Thoracic aorta (tissue), 2 donors: ENCODE data around the gene EIF3F. TPM values are rescaled to one million over a fixed set of nuclear protein-coding genes. Genes with fewer than 3 reads are reported as not detected.

Experiments
- ATAC-seq: fragments of 150-250 bp; one replicate; pipeline ENCODE4 v1.8.0; 2017; ENCODE audit warnings: low read depth; ENCODE audit not compliant: insufficient number of reproducible peaks, low FRiP score
- DNase-seq: peaks from one replicate; pipeline ENCODE4 v3.0.0-alpha.2; 2020; ENCODE audit warnings: low spot score
- H3K27ac ChIP-seq, 2 donors: fragments of 200-600 bp; sonication (generic); 1 replicate in 1 of 2; 2 replicates in 1 of 2; pipeline ENCODE4 v1.5.1; 2016; ENCODE audit warnings: mild to moderate bottlenecking in 2 of 2, moderate library complexity in 2 of 2
- H3K27me3 ChIP-seq: fragments of 200-600 bp; sonication (generic); replicated peaks from 2 replicates; pipeline ENCODE4 v1.6.0; 2016; ENCODE audit warnings: mild to moderate bottlenecking; ENCODE audit not compliant: insufficient read depth
- H3K36me3 ChIP-seq: fragments of 200-600 bp; sonication (generic); one replicate; pipeline ENCODE4 v1.5.1; 2016
- H3K4me1 ChIP-seq, 2 donors: fragments of 200-600 bp; sonication (generic); 1 replicate in 1 of 2; 2 replicates in 1 of 2; pipeline versions ENCODE4 v1.5.1 to v1.6.0; 2016; ENCODE audit warnings: low read depth in 2 of 2, mild to moderate bottlenecking in 1 of 2; ENCODE audit not compliant: control insufficient read depth in 1 of 2
- H3K4me3 ChIP-seq: fragments of 200-600 bp; sonication (generic); 2 replicates; pipeline ENCODE4 v1.5.1; 2016; ENCODE audit warnings: mild to moderate bottlenecking
- H3K9me3 ChIP-seq: fragments of 200-600 bp; sonication (generic); 2 replicates; pipeline ENCODE4 v1.5.1; 2016
- CTCF ChIP-seq: fragments of 200-600 bp; sonication (generic); IDR thresholded peaks from one replicate; pipeline ENCODE4 v1.5.1; 2019; ENCODE audit warnings: antibody characterized with exemption
- total RNA-seq, 2 donors: library from RNA; depleted of rRNA; stranded (reverse); fragments of >200 nt; gene quantifications; one replicate each; pipeline versions ENCODE4 v1.1.0 to v1.2.3, GENCODE V29; 2016

The EIF3F gene
- total RNA-seq, 2 donors from 2014 or later: 125 to 166 TPM

DNA sequence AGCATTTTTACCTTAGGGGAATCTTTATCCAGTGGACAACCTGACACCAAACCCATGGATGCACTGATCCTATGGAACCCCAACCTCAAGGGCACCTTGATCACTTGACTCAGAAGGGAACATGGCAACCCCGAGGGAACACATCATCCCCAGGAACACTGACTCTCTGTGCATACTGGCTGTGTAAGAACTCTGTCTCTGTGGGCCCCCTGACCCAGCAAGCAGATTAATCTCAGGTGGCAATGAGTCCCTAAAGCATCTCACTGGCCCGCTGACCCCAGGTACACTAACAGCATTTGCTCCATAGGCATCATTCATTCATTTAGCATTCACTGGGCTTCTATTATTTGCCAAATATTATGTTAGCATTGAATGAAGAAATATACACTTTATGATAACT lies 16.9 kb downstream of the EIF3F start:
- H3K36me3 ChIP-seq: no peaks in the 10 kb centered on the region
- H3K27me3 ChIP-seq: no peaks in the 10 kb centered on the region
- DNase-seq: no peak
- no peaks in the 10 kb centered on the region for H3K4me1 ChIP-seq
- no peak overlapping the region for H3K27ac ChIP-seq
- no peak overlapping the region for H3K4me3 ChIP-seq
- ATAC-seq: no peak
- H3K9me3 ChIP-seq: no peaks in the 10 kb centered on the region
- TF ChIP-seq CTCF: no peak

- DNase-seq (no peak), ATAC-seq (no peak)
- TF ChIP-seq CTCF: no peak
- H3K9me3 ChIP-seq: no peaks in the 10 kb centered on the region
- no peak overlapping the region for H3K4me3 ChIP-seq
- no peaks in the 10 kb centered on the region for H3K27me3 ChIP-seq
- no peaks in the 10 kb centered on the region for H3K4me1 ChIP-seq
- H3K27ac ChIP-seq: no peak overlapping the region
- no peaks in the 10 kb centered on the region for H3K36me3 ChIP-seq
These were observed 18.4 kb downstream of the EIF3F start for GRCh38 chr11:8005556-8005955.

- ATAC-seq (peak; percentile 68), DNase-seq (no peak)
- Histone ChIP-seq H3K27me3 (no peaks in the 10 kb centered on the region), H3K36me3 (no peaks in the 10 kb centered on the region), H3K4me3 (no peak overlapping the region), H3K4me1 (no peaks in the 10 kb centered on the region), H3K27ac (no peak overlapping the region), H3K9me3 (no peaks in the 10 kb centered on the region)
- peak; percentile 62 for TF ChIP-seq CTCF
These were observed 19.3 kb downstream of the EIF3F start for GRCh38 chr11:8006349-8006977.

DNA sequence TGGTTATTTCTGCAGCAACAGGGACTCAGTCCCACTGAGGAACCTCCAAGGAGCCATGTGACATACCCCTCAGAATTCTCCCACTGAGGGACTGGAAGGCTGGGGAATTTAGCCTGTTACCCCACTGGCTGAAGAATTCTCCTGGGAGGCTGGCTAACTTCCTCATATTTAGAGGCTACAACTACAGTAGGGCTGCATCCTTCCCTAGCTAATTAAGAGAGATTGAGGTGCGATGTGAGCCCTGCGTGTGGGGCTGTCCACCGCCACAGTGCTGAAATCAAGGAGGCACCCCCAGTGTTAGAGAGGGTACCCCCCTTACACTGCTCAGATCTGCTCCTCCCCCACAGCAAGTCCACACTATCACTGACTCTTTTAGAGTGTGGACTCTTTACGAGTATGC lies 21.1 kb downstream of the EIF3F start:
- Histone ChIP-seq H3K9me3 (no peaks in the 10 kb centered on the region), H3K36me3 (no peaks in the 10 kb centered on the region), H3K4me3 (no peak overlapping the region), H3K27me3 (no peaks in the 10 kb centered on the region), H3K4me1 (no peaks in the 10 kb centered on the region), H3K27ac (no peak overlapping the region)
- no peak for ATAC-seq
- TF ChIP-seq CTCF: no peak
- no peak for DNase-seq

DNA sequence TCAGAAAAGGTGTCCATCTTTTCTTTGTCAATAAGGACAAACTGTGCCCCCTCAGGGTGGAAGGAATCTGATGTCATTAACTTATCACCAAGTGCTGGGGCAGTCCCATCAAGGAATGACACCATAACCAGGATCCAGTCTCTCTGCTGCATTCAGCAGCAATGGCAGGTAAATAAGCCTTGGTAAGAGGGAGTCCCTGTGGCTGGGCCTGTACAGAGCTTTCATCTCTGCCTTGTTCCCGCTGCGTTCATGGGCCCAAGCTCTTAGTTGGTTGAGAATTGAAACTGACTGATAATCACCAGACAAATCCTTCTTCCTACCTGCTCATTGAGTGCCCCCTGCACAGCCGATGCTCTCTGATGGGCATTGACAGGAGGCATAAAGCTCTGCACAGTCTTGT lies 22.7 kb downstream of the EIF3F start:
- TF ChIP-seq CTCF: no peak
- Histone ChIP-seq H3K4me1 (no peaks in the 10 kb centered on the region), H3K36me3 (no peaks in the 10 kb centered on the region), H3K4me3 (no peak overlapping the region), H3K27me3 (no peaks in the 10 kb centered on the region), H3K9me3 (no peaks in the 10 kb centered on the region), H3K27ac (no peak overlapping the region)
- ATAC-seq: no peak
- no peak for DNase-seq
